GM19023 (cell line): ENCODE results near the gene EEIG1.

Experiments used
- ATAC-seq: cut with Tn5 transposase; IDR thresholded peaks from one replicate; pipeline ENCODE4 v1.9.1; 2021; ENCODE audit warnings: mild to moderate bottlenecking, moderate library complexity; ENCODE audit not compliant: unreplicated experiment

EEIG1 gene

GRCh38 chr9:128001779-128002298 is 21.1 kb upstream of the EEIG1 start:
- ATAC-seq: no peak

DNA sequence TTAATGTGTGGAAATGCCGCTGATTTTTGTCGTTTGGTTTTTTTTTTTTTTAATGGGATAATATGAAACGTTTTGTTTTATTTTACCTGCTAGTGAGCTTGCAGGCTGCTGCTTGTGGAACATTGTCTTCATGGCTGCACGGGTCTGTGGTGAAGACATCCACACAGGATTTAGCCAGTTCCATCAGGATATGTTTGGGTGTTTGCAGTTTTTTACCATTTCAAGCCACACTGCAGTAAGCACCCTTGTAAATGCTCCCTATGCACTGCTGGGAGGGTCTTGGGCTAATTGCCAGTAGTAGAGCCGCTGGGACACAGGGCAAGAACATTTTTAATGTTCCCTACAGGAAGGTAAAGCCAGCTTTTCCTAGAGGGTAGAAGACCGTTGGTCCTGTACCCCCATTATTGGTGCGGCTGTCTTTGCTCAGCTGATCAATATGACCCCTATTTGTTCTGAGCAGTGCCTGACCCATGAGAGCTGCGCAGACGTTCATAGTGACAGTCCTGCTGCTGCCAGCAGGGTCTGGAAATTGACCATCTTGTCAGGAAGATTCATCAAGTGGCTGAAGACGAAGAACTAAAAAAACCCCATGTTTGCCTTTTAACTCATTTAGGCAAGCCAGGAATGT is 20.5 kb upstream of the EEIG1 start:
- no peak for ATAC-seq

DNA sequence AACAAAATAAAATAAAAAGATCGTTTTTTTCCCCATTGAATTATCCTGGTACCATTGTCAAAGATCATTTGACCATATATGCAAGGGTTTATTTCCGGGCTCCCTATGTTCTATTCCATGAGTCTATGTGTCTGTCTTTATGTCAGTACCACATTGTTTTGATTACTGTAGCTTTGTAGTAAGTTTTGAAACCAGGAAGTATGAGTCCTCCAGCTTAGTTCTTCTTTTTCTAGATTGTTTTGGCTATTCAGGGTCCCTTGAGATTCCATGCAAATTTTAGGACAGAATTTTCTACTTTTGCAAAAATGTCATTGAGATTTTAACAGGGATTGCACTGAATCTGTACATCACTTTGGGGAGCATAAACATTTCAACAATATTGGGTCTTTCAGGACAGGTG is 18.7 kb upstream of the EEIG1 start:
- ATAC-seq: no peak

DNA sequence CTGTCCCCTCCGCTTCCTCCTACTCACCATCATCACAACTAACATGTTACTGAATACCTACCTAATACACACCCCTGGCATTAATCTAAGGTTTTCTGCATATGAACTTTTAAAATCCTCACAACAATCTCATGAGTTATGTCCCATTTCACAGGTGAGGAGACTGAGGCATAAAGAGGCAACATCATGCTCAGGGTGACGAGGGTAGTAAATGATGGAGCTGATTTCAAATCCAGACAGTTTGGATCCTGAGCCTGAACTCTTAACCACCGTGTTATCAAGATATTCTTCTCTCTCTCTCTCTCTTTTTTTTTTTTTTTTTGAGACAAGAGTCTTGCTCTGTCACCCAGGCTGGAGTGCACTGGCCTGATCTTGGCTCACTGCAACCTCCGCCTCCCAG is 12.9 kb upstream of the EEIG1 start:
- ATAC-seq: no peak

DNA sequence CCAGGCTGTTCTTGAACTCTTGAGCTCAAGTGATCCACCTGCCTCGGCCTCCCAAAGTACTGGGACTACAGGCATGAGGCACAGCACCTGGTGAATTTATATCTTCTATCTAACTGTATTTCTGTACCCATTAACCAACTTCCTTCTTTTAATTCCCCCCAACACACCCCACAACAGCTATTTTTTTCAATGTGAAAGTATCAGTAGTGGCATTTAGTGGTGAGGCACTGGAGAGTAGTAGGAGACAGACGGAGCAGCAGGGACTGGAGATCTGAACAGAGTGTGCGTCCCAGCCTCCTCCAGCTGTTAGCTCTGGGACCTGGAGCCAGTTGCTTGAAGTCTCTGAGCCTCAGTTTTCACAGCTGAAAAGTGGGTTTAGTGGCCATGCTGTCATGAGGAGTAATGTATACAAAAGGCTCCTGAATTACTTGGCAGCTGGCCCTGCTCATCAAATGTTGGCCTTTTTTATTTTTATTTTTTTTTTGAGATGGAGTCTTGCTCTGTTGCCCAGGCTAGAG is 11.0 kb upstream of the EEIG1 start:
- ATAC-seq: no peak

GRCh38 chr9:127991017-127991756 is 10.4 kb upstream of the EEIG1 start:
- ATAC-seq: no peak

GRCh38 chr9:127990554-127990953 is 9.8 kb upstream of the EEIG1 start:
- ATAC-seq: no peak

DNA sequence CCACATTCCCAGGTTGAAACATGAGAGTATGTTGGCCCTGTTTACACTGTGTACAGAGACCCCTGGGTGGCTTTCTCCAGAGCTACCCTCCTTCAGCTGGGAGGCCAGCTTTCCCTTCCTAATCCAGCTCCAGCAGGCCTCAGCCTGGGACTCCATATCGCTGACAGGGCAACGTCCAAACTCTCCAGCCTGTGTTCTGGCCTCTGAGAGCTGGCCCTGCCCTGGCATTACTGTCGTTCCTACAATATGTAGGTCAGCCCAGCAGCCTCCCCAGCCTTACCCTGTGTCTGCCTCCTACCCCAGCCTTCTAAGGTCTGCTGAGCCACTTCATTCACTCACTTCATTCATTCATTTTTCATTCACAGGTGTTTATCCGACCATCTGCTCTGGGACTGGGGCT is 8.3 kb upstream of the EEIG1 start:
- no peak for ATAC-seq

GRCh38 chr9:127987103-127987614 is 6.4 kb upstream of the EEIG1 start:
- no peak for ATAC-seq

DNA sequence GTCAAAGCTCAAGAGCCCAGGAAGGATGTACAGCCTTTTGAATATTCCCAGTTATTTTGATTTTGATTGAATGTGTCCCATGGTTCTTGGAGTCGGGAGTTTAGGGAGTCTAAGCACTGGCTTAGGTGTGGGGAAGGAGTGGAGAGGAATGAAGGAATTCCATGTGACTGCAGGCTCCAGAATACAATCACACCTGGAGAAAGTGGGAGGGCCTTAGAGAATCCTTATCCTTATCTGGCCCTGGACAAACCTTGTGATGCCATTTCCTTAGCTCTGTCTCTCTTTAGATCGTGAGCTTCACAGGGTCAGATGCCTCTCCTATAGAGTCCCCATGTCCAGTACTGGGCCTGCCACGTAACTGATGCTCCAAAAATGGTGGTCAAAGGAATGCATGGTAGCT is 4.2 kb upstream of the EEIG1 start:
- no peak for ATAC-seq

- no peak for ATAC-seq
These were observed 3.1 kb upstream of the EEIG1 start for GRCh38 chr9:127983847-127984289.

DNA sequence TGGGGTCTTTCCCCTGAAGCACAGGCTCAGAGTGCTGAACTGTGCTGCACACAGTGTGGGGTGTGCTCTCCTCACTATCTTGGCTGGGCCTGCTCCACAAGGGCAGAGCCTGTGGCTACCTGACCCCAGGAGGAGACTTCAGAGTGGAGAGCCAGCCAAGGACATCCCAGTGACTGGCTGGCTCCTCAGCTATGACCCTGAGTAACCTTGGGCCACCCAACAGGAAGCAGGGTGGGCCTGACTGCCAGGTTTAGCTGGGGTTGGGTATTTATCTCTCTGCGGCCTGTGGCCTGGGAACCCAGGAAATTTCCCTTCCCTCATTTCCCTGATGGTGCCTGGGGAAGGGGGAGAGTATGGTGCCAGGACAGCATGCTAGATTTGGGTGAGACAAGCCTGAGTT is 2.1 kb upstream of the EEIG1 start:
- ATAC-seq: no peak

DNA sequence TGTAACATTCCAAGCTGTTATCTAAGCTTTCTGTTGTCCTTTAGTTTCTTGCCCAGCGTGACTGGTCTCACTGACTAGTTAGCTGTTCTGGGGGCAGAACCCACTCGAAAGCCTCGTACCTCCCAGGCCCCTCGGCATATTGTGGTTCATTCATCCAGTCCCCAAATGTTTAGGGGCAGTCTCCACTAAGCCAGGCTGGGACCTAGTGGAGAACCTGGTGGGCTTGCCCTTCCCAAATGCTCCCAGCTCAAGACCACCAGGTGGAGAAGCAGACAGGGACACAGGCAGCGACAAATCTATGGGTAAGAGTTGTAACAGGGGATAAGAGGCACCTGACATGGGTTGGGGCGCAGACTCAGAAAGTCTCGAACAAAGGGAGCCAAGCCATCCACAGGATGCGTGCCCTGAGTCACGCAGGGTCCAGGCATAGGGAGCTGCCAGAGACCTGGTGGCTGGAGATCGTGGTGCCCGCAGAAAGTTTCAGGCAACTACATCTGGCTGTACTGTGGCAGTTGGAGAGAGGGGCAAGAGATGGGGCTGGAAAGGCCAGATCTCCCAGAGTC is 851 bp upstream of the EEIG1 start:
- no peak for ATAC-seq

- peak; percentile 33 for ATAC-seq
These were observed 606 bp downstream of the EEIG1 start for GRCh38 chr9:127980060-127980705.

DNA sequence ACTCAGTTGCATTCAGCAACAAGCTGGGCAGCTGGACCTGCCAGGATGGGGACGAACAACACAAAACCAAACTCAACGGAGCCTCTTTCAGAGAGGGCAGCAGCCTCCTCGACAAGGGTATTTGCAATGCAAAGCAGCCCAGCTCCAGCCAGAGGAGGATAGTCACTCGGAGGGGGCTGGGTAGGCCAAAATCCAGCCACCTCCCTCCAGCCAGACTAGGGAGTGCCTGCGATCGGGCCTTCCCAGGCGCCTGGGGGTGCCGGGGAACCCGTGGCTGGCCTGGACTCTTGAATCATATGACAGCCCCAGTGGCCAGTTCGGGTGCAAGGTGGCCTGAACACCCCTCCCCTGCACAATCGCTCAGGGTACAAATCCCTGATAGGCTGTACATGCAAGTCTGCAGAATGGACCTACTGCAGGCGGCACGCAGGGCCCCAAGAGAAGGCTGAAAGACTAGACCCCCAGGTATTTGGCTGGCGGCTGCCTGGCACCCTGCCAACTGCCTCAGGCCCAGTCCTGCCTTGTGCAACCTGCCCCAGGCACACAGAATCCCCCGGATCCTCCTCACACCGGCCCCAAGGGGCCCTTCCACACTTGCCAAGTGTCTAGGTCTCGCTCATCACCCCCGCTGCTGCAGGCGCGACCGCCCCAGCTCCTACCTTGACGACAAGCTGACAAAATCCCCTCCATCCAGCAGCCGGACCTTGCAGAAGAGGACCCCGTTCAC is 1.3 kb downstream of the EEIG1 start:
- peak; percentile 22 for ATAC-seq

DNA sequence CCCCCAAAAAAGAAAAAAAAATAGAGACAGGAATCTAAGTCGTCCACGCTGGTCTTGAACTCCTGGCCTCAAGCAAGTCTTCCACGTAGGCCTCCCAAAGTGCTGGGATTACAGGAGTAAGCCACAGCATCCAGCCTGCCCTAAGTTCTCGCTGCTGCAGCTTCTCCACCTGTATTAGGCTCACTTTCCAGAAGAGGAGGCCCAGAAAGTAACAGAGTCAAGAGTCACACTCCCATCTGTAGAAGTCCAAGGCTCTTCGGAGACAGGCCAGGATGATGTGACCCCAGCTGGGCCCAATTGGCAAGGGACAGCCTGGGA is 1.8 kb downstream of the EEIG1 start:
- no peak for ATAC-seq

- ATAC-seq: no peak
These were observed 2.7 kb downstream of the EEIG1 start for GRCh38 chr9:127977884-127978647.

GRCh38 chr9:127977009-127977883 is 3.5 kb downstream of the EEIG1 start:
- ATAC-seq: no peak

DNA sequence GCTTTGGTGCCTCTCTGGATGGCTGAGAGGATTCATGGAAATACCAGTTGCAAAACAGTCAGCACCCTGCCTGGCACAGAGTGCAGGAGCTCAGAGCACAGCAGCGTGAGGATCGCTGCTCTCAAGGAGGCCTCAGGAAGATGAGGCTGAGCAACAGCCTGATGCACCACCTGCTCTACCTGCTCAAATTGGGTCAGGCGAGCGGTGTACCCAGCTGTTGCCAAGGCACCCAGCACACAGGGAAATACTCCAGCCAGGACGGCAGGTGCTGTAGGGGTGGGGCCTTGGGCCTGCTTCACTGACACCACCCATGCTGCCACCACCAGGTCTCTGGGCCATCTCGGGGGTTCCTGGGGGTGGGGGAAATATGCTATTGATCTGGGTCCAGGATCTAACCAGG is 4.3 kb downstream of the EEIG1 start:
- ATAC-seq: no peak
